Body of pancreas (tissue), 4 donors: ENCODE data around the gene CDC14B.

Source experiments
- CTCF ChIP-seq, 7 experiments: fragments of 450-650 bp in 4 of 7; fragments of 200-600 bp in 3 of 7; sonication (generic) in 3 of 7; IDR thresholded peaks; one replicate each; pipeline ENCODE4 v1.5.1; 2016 to 2019; ENCODE audit warnings: antibody characterized with exemption in 7 of 7
- POLR2A ChIP-seq, 3 donors: fragments of 450-650 bp; IDR thresholded peaks; one replicate each; pipeline ENCODE4 v1.6.1; 2016; ENCODE audit warnings: antibody characterized with exemption in 3 of 3, mild to moderate bottlenecking in 2 of 3

DNA sequence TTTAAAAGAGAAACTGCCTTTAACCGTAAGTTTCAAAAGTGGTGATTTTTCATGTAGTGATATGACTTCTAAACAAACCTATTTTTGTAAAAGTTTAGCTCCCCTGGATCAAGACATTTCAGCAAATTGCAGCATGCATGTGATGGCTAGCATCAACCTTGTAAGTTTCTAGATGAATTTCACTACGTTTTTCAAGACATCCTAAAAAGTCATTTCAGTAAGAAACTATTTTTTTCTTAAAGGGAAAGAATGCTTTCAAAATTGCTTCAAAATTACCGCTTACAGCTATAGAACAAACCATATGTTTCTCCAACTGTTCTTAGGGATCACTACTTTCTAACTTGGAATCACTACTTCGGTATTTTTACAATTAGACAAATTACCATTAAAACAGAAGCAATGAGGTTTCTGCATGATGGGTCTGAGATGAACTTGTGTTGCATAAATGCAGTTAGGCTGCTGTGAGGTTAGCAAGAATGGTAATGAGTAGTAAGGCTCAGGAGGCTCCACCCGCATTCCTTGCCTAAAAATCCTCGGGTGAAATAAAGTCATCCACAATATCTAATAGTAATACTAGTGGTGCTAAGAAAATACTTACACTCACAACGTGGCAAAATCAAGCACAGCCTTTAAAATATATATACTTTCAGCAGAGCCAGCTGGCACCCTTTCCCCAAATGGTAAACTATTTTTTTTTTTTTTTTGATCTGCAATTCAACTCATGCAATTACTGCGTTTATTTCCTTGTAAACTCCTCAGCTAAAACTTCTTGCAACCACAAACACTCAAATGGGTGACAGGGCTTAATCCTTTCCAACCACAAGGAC, 53.8 kb downstream of the CDC14B start:
- TF ChIP-seq POLR2A (IDR thresholded peaks at IDR 0.05) (no peak), CTCF (IDR thresholded peaks at IDR 0.05) (no peak)
